Measurements from ENCODE around the gene GRPEL2. TPM values are rescaled to one million over a fixed set of nuclear protein-coding genes. Genes with fewer than 3 reads are reported as not detected.

Gene GRPEL2
- total RNA-seq, 1 donor from 2014 or later = 22.6 TPM

- peaks cover 12% of the 10 kb centered on the region for H3K4me1 Mint-ChIP-seq (ENCODE audit: unreplicated experiment)
- H3K4me3 Mint-ChIP-seq = peak within 1 kb of the TSS; percentile 93
- no peak for TF ChIP-seq CTCF (conservative IDR thresholded peaks at IDR 0.05)
- DNase-seq (ENCODE audit: extremely low spot score, unreplicated experiment) = peak; percentile 94
- no peaks in the 10 kb centered on the region for H3K27me3 Mint-ChIP-seq
- H3K36me3 Mint-ChIP-seq = peaks cover 13% of the 10 kb centered on the region
- no peaks in the 10 kb centered on the region for H3K9me3 Mint-ChIP-seq
- peak within 1 kb of the TSS; percentile 48 for H3K27ac Mint-ChIP-seq
Measured at GRCh38 chr5:149357370-149358293, 12.3 kb downstream of the GRPEL2 start, which contains the start of gene PCYOX1L. Gene PCYOX1L (plus strand): TSS chr5:149358046. CDS start chr5:149358069, 23 bp downstream.

GRCh38 chr5:149358294-149358651, 13.0 kb downstream of the GRPEL2 start:
- Mint-ChIP-seq H3K36me3 (peaks cover 11% of the 10 kb centered on the region), H3K9me3 (no peaks in the 10 kb centered on the region), H3K27ac (peak overlapping the region; percentile 48), H3K27me3 (no peaks in the 10 kb centered on the region), H3K4me3 (peak overlapping the region; percentile 93), H3K4me1 (ENCODE audit: unreplicated experiment) (peaks cover 12% of the 10 kb centered on the region)
- no peak for DNase-seq (ENCODE audit: extremely low spot score, unreplicated experiment)
- no peak for TF ChIP-seq CTCF (conservative IDR thresholded peaks at IDR 0.05)

- H3K36me3 Mint-ChIP-seq = peaks cover 8% of the 10 kb centered on the region
- H3K4me1 Mint-ChIP-seq (ENCODE audit: unreplicated experiment) = peaks cover 12% of the 10 kb centered on the region
- H3K27ac Mint-ChIP-seq = no peak overlapping the region
- no peaks in the 10 kb centered on the region for H3K27me3 Mint-ChIP-seq
- DNase-seq (ENCODE audit: extremely low spot score, unreplicated experiment) = no peak
- H3K9me3 Mint-ChIP-seq = no peaks in the 10 kb centered on the region
- peak overlapping the region; percentile 93 for H3K4me3 Mint-ChIP-seq
- no peak for TF ChIP-seq CTCF (conservative IDR thresholded peaks at IDR 0.05)
Measured at GRCh38 chr5:149358868-149359495, 13.7 kb downstream of the GRPEL2 start.

GRCh38 chr5:149360272-149360671, 15.0 kb downstream of the GRPEL2 start:
- H3K4me1 Mint-ChIP-seq (ENCODE audit: unreplicated experiment) = peaks cover 12% of the 10 kb centered on the region
- no peaks in the 10 kb centered on the region for H3K27me3 Mint-ChIP-seq
- no peak overlapping the region for H3K27ac Mint-ChIP-seq
- DNase-seq (ENCODE audit: extremely low spot score, unreplicated experiment) = no peak
- H3K4me3 Mint-ChIP-seq = peak overlapping the region; percentile 57
- no peaks in the 10 kb centered on the region for H3K9me3 Mint-ChIP-seq
- peaks cover 2% of the 10 kb centered on the region for H3K36me3 Mint-ChIP-seq
- no peak for TF ChIP-seq CTCF (conservative IDR thresholded peaks at IDR 0.05)

GRCh38 chr5:149362541-149362940, 17.2 kb downstream of the GRPEL2 start:
- no peak for TF ChIP-seq CTCF (conservative IDR thresholded peaks at IDR 0.05)
- H3K27me3 Mint-ChIP-seq = no peaks in the 10 kb centered on the region
- H3K4me3 Mint-ChIP-seq = no peak overlapping the region
- H3K27ac Mint-ChIP-seq = no peak overlapping the region
- H3K9me3 Mint-ChIP-seq = no peaks in the 10 kb centered on the region
- DNase-seq (ENCODE audit: extremely low spot score, unreplicated experiment) = no peak
- no peaks in the 10 kb centered on the region for H3K36me3 Mint-ChIP-seq
- peaks cover 19% of the 10 kb centered on the region for H3K4me1 Mint-ChIP-seq (ENCODE audit: unreplicated experiment)
